GDM1 (cell line): ENCODE measurements around the gene ZBTB34.

Experiments used
- DNase-seq: peaks from one replicate; lab custom pipeline; 2025; lab: John Stamatoyannopoulos, UW

ZBTB34 gene

DNA sequence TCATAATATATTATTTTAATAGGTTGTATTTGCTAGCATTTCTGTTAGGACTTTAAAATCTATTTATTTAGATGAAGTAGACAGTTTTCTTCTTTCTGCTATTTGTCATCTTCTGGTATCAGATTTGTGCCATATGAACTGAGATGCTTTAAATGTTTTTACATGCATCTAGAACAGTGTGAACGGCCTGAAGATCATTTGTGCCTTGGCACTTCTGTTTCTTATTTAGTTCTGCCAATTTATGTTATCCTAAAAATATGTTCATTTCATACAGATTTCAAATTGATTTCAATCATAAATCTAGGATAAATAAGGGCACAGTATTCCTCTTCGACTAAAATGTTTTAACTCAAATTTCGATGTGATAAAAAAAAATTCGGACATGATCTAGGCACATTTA lies 16.1 kb downstream of the ZBTB34 start:
- DNase-seq = no peak

DNA sequence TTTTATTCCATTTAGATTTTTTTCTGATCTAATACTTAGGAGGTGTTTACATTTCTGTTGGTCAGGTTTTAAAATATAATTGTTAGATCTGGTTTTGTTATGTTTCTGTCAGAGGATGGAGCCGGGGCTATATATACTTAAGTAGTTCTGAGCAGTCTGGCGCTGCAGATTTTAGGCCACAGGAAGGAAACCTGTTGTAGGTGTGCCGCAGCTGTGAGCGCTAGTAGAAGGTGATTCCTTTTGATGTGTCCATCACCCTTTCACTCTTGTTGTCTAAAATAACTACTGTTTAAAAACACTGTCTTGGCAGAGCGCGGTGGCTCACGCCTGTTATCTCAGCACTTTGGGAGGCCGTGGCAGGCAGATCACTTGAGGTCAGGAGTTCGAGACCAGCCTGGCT lies 17.0 kb downstream of the ZBTB34 start:
- DNase-seq = no peak

DNA sequence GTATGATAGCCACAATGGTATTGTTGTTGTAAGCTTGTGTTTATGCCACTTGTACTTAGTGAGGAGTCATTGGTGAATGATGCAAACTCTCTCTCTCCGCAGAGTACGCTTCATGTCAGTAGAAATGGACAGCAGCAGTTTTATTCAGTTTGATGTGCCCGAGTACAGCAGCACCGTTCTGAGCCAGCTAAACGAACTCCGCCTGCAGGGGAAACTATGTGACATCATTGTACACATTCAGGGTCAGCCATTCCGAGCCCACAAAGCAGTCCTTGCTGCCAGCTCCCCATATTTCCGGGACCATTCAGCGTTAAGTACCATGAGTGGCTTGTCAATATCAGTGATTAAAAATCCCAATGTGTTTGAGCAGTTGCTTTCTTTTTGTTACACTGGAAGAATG lies 18.8 kb downstream of the ZBTB34 start:
- no peak for DNase-seq

DNA sequence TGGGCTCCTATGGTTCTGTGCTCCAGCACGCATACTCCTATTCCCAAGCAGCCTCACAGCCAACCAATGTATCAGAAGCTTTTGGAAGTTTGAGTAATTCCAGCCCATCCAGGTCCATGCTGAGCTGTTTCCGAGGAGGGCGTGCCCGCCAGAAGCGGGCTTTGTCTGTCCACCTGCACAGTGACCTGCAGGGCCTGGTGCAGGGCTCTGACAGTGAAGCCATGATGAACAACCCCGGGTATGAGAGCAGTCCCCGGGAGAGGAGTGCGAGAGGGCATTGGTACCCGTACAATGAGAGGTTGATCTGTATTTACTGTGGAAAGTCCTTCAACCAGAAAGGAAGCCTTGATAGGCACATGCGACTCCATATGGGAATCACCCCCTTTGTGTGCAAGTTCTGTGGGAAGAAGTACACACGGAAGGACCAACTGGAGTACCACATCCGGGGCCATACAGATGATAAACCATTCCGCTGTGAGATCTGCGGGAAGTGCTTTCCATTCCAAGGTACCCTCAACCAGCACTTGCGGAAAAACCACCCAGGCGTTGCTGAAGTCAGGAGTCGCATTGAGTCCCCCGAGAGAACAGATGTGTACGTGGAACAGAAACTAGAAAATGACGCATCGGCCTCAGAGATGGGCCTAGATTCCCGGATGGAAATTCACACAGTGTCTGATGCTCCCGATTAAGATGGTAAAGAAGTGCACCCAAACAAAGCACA lies 19.9 kb downstream of the ZBTB34 start:
- DNase-seq = no peak

DNA sequence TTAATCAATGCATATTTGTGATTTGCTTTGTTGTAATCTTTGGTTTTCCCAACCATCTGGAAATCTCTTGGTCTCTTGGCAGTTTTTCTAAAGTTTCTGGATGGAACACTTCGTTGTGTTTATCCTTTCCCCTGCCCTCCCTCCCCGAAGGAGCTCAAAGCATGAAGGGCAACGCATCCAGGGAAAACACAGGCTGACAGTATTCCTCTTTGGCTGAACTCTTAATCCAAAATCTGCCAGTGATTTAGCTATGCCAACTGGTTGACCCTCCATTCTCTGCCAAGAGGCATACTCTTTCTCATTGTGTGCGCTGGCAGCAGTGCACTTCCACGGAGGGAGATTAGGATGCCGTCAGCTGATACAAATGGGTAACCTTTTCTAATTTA lies 20.5 kb downstream of the ZBTB34 start:
- DNase-seq = no peak

DNA sequence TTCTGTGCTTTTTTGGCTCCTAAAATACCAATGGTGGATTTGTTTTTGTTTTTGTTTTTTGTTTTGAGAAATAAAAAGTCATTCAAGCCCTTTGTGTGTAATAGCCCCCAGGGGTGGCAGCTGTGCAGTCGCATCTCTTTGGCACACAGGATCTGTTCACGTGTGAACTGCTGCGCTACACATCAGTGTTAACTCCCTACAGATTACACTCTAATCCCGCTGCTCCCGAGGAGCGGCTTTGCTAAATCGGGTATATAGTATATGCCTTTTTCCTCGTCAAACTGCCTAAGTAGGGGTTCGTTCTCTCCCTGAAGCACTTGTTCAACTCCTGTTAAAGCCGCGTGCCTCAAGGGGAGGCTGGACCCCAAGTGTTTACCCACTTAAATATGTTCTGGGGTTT lies 22.3 kb downstream of the ZBTB34 start:
- DNase-seq = no peak

DNA sequence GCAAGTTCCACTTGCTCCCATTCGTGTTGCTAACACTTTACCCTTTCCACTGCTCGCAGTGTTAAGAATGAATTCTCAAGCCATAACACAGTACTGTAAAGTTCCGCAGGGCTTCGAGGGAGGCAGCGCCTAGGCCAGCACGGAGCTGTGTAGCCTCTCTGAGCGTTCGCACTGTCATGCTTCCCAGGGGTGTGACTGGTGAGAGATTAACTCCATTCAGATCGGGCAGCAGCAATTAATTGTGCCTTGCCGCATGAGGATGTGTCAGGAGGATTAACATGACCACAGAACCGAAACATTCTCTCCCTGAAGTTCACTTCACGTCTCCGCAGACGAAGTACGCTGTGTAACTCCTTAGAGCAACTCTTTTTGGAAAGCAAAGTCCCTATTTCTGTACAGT lies 23.2 kb downstream of the ZBTB34 start:
- DNase-seq = no peak

DNA sequence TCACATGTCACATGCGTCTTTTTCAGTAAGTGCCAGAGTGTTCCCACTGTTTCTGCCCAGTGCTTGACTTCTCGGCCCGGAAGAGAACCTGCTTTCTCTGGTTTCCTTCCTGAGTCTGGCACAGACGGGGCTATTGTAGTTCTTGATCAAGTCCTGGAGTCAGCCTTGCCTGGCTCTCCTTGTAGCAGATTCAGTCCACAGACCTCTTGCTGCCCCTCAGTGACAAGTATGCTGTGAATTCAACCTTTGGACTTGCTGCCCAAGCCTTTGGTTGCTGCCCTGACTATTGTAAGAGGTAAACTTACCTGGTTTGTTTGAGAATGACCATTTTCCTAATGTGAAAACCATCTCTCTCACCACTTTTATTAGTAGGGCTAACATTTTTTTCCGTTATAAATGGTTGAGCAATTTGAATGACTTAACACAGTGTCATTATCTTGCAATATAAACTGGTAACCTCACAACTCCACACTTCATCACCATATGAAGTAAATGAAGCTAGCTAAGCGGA lies 24.7 kb downstream of the ZBTB34 start:
- no peak for DNase-seq

DNA sequence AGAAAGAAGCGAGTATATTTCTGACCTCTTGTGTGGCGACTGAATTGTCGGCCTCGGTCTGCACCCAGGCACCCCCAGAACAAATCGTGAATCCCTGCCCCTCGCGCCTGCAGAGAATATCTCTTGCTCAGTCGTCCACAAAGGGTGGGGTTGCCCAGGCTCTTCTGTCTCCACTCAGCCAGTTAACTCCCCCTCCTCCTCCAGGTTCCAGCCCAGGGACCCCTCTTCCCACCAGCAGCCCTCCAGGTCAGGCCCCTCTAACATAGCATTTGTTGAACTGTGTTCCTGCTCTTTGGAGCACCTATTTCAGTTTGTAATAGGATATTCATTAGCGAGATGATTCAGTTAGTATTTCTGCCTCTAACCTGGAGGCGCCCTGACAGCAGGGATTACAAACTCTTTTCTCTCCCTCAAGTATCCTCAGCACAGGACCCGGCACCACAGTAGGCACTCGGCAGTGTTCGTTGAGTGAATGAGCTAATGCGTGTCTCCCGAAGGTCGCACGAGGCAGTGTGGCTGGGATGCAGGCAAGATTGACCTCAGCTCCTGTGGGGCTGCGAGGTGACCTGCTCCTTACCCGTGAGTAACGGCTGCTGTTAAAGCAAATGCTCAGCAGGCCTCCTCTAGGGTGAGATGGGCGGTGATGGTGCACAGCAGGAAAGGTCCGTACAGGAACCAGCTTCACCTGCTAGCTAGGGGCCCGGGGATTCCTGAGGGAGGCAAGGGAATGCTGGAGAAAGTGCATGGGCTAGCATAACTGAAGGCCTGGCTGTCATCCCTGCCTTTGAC lies 25.8 kb downstream of the ZBTB34 start:
- DNase-seq = no peak

DNA sequence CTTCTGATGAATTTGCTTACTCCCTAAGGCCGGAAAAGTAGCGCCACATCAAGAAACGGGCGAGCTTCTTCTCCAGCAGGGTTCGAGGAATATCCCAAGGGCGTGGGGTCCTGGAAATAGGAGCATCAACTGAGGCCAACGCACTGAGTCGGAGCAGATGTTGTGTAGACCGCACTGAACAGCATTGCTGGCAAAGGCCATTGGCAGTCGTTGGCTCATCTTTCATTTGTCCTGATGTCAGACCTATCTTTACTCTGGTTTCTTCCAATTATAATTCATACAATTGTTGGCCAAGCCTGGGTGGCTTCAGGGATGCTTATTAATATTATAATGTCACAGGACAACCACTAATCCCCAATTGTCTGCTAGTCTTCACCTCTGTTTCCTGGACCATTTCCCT lies 26.5 kb downstream of the ZBTB34 start:
- DNase-seq = no peak

DNA sequence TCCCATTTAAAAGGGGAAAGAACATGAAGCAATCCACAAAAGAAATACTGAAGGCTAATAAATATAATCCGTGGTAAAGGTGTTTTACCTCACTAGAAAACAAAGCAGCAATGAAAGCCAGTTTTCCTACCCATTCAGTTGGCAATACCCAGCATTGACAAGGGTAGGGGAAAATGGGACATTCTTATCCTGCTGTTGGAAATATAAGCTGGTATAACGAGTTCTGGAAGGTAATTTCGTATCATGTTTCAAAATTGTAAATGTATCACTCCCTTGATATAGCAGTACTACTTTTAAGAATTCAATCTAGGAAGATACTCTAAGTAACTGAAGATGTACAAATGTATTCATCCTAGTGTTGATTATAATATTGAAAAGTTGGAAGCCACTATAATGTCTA lies 31.2 kb downstream of the ZBTB34 start:
- DNase-seq = no peak

DNA sequence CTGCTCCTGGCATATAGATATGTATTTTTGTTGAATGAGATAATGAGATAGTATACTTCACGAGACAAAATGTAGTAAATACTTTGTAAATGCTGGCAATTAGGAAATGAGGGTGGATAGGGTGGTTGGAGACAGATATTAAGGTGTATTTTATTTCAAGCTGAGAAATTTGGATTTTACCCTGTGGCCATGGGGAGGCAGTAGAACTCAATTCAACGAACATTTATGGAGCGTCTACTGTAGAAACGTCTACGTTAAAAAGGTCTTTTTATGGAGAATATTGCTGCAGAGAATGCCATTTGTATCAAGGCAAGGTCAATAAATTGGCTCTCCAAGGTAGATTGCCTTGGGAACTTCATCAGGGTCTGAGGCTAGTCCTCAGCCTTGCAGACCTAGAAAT lies 32.6 kb downstream of the ZBTB34 start:
- DNase-seq = no peak

DNA sequence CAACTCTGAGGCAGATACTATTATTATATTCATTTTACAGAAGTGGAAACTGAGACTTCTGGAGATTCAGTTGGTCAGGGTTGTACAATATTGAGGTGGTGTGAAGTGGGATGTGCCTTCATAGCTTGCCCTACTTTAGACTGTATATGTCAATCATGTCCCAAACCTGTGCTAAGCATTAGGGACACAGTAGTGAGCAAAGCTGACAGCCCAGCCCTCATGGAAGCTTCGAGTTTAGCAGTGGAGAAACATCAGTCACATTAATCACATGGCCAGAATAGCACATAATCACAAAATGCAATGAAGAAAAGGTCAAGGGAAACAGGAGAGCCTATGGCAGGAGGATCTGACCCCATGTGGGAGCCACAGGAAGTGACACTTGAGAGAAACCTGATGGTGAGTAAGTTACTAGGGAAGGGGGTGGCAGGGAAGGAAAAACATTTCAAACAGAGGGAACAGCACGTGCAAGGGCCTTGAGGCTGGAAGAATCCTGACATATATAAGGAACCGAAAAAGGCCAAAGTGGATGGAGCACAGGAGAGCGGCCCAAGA lies 33.7 kb downstream of the ZBTB34 start:
- DNase-seq = no peak

DNA sequence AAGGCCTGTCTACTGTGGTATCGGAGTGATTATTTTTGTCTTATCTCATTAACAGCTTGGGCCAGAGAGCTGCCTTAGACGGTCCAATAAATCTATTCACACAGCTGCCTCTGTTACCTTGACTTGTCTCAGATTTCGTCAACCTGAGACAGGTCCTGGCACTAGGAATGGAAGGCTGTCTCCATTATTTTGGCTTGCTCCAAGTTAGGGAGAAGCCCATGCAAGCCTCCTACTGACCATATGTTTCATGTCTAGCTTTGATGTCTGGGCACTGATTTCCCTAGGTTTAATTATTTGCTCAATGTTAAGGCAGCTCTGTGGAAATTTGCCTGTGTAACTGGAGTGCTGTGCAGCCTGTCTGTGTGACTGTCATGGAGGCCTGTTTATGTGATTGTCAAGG lies 41.8 kb downstream of the ZBTB34 start:
- DNase-seq = no peak

DNA sequence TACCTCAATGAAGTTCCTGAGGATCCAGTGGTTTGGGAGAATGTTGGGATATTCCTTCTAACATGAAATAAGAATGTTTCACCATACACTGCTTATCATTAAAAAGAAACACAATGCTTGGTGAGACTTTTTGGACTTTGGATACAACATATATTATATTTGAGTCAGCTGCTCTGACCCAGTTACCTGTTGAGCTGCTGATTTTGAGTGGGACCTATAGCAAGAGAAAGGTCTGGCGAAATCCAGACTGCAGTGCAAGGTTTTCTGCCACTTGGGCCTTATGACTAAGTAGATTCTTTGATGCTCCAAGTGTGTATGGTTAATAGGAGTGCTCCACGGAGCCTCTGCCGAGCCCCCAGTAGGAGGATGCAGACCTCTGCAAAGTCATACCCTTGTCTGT lies 44.1 kb downstream of the ZBTB34 start:
- DNase-seq = no peak

DNA sequence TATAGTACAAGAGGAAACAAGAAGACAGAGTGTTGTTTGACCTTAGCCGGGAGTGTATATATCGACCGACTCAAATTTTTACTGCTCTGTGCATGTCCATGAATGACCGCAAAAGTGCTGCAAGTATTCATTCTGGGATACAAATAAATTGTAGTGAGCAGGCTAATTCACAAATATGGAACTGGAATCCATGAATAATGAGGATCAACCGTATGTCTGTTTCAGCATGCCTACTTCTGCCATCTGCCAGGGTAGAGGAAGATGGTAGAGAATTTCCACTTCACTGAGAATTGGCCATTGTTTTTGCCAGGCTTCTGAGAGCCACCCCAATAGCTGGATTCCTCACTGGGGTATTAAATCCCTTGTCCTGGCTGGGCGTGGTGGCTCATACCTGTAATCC lies 45.7 kb downstream of the ZBTB34 start:
- no peak for DNase-seq

DNA sequence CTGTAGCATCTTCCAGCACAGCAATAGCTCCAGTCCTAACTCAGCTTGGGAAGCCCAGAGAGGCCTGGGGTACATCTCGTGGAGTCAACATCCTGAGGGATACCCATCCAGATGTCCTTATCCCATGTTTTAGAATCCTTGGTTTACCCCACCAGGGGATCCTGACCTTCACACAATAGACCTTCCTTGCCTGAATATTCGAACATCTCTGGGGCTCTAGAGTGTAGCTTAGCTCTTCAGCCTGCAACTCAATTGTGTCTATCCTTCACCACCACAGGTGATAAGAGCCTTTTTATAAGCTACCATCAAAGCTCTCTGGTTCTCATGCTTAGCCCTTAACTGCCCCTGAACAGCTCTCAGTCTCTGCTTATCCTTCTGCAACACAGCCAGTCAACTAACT lies 46.6 kb downstream of the ZBTB34 start:
- DNase-seq = no peak

DNA sequence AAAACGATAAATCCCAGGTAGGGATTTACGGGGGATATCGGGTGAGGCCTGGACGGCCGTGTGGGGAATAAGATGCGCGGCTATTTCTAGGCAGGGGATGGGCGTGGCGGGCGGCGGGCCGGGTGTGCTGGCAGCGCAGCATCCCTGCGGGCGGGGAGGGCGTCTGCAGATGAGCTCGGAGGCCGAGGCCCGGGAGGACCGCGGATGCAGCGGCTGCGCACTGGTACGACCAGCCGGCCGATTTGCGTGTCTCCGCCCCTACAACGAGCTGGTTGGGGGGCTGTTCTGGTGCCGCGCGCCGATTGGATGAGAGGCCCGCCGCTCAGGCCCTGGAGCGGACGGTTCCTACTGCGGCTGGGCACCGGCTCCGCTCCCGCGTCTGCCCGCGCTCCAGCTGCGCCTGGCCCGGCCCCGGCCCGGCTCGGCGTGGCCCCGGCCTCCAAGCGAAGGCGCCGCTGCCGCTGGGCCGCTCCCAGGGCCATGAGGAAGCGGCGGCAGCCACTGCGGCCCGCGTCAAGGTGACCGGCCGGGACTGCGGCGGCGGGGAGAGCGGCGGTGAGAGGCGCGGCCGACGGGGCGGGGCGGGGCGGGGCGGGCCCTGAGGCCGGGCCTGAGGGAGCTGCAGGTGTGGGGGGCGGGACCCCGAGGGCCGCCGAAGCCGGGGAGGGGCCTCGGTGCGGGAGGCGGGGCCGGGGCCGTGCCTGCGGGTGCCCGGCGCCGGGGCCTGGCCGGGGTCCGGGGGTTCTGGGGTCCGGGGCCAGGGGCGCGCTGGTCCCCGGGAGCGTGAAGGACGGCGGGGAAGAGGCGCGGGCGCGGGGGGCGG lies 54.2 kb downstream of the ZBTB34 start, which contains the start of gene RALGPS1:
Gene RALGPS1 (plus strand): TSS at position 325 of the 823 bp plus-strand sequence. CDS start 47,508 bp downstream, outside the sequence.
- peak; percentile 90 for DNase-seq

DNA sequence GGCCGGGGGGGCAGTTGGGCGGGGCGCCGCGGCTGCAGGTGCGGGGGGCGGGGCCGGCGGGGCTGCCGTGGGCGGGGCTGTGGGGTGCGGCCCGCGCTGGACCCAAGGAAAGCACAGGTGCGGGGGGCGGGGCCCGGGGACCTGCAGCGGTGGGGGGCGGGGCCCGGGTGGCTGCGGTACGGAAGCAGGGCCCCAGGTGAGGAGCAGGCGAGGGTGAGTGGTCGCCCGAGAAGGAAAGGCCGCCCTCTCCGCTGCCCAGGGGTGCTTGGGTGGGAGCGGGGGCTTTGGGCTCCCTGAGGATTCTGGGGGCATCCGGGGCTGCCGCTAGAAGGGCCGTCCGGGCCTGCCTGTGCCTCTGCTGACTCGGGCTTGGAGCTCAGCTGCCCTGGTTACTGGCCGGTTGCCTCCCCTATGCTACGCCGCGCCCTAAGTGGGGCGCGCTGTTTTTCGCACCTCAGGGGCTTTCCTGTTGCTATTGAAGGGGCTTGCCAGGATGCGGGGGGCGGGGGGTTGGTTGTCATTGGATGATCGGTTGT lies 54.9 kb downstream of the ZBTB34 start:
- DNase-seq = no peak

DNA sequence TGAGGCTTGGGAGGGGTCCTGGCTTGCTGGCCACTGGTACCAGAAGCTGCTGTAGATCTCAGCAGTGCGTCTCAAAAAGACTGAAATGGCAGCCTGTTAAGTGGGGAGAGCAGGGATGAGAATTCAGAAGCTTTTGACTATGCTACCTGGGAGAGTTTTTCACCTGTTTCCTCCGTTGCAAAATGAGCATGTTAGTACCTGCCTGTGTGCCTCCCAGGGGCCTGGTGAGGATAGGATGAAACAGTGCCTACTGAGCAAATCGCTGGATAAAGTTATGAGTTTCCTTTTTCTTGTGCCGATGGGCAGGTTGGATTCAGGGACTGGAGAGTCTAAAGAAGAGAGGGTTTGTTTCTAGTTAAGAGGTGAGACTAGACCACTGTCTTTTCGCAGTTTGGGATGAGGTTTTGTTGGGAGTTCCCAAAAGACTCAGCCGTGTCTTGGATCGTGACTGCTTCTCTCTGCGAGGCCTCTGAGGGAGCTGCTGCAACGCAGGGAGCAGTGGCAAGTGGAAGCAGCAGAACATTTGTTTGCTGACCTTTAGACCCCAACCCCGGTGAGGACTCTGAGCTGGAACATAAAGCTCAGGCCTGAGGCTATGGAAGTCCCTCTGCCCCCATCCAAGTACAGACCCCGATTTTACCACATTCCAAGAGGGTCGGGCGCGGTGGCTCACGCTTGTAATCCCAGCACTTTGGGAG lies 55.6 kb downstream of the ZBTB34 start:
- DNase-seq = no peak

DNA sequence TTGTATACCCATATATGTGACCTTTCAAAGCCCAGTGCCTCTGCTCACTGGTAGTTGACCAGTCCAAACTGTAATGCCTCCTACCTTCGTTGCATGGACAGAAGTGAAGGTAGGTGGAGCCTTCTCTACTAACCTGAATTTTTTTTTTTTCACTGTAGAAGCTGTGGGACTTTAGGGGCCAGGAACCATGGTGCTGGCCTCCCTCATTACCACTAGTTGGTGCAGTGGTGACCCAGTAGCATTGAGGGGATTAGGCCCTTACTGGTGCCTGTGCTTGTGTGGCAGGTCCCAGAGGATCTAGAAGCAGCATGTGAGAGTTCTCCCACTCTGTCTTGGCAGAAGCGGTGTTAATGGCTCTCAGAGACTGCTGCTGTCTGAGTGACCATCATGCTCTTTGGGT lies 56.5 kb downstream of the ZBTB34 start:
- DNase-seq = no peak
